GM18505 (cell line): Measurements from ENCODE around the gene FAM120A.

Source experiments
- ATAC-seq: cut with Tn5 transposase; IDR thresholded peaks from one replicate; pipeline ENCODE4 v1.9.1; 2021; ENCODE audit not compliant: unreplicated experiment
- POLR2A ChIP-seq: IDR thresholded peaks from 4 replicates; pipeline ENCODE4 v1.6.1; 2011; ENCODE audit warnings: borderline replicate concordance; ENCODE audit not compliant: insufficient read depth, insufficient read length; ENCODE audit errors: extremely low read depth

The FAM120A gene

DNA sequence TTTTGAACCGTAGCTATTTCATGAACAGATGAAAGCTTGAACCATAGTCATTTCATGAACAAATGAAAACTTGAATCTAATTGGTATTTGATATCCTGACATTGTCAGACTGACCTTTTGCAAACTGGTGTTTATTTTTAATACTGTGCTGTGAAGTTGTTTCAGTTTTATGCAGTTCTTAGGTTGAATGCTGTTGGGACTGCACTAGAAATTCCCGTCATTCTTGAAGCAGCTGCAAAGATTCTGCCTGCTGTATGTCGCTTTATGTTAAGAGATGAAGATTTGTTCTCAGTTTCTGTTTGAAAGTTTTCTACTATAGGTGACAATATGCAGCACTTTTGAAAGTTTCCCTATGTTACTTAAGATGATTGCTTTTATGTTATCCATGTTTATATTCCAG lies 24.4 kb downstream of the FAM120A start:
- no peak for ATAC-seq

GRCh38 chr9:93476924-93477323 lies 25.4 kb downstream of the FAM120A start:
- no peak for TF ChIP-seq POLR2A
- no peak for ATAC-seq

More for the DNA sequence above, 24.4 kb downstream of the FAM120A start:
- no peak for TF ChIP-seq POLR2A

DNA sequence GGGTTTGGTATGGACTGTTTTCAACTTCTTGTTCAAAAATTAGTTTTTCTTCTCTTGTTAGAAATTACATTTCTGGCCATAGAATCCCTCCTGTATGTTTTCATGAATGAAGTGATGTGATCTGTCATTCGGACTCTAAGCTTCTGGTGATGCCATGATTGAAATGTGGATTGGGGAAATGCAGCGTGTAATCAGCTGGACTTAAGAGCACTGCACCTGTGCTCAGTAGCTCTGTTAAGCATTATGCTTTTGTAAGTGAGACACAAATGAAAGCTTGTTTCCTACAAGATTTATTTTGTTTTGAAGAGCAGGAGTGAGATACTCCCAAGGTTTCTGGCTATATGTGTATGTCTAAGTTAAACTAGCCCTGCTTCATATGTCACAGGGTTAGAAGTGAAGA lies 25.9 kb downstream of the FAM120A start:
- ATAC-seq: no peak
- no peak for TF ChIP-seq POLR2A

DNA sequence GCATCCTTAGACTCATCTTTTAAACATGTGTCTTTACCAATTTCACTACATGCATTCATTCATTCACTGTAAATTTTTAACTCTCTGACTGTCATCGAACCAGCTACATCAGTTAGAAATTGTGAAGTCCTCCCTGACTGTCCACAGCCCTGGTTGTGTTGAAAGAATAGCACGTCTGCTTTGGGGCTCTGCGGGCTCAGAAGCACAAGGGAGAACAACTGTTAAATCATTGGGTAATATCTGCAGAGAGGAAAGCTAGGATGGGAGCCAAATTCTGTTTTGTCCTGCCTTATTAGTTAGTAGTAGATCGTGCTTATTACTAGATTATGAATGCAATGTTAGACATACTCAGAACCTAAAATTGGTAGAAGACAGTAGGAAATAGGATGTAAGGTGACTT lies 28.2 kb downstream of the FAM120A start:
- TF ChIP-seq POLR2A: no peak
- no peak for ATAC-seq

GRCh38 chr9:93480262-93480661 lies 28.8 kb downstream of the FAM120A start:
- TF ChIP-seq POLR2A: no peak
- no peak for ATAC-seq

DNA sequence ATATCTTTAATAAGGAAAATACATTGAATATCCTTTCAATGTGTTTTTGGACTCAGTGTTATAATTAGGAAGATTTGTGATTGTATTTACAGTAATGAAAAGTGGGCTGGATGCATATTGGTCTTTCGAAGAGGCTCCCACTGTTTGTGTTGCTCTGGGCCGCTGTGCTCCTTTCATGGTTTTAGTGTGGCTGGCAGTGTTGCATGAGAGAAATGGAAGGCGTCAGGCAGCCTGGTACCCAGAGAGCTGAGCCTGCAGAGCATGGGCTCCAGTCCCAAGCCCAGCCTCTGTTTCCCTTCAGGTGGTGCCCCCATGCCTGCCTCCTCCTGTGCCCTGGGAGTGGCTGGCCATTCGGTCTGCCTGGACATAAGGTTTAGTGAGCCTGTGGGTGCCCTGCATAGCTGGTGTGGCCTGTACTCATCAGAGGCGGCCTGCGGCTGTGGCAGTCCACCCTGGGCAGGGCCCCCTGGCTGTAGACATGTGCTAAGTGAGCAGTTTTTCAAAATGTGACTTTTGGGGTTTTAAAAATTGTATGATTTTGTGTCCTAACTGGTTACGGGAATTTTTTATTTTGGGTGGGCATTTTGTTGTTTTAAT lies 29.3 kb downstream of the FAM120A start:
- no peak for ATAC-seq
- TF ChIP-seq POLR2A: no peak

GRCh38 chr9:93483497-93483896 lies 32.0 kb downstream of the FAM120A start:
- no peak for ATAC-seq
- no peak for TF ChIP-seq POLR2A

- no peak for TF ChIP-seq POLR2A
- ATAC-seq: no peak
Observed at GRCh38 chr9:93486268-93486667, 34.8 kb downstream of the FAM120A start.

- ATAC-seq: no peak
- no peak for TF ChIP-seq POLR2A
Observed at GRCh38 chr9:93488244-93488643, 36.8 kb downstream of the FAM120A start.

GRCh38 chr9:93491593-93492232 lies 40.2 kb downstream of the FAM120A start:
- TF ChIP-seq POLR2A: no peak
- ATAC-seq: no peak

- ATAC-seq: no peak
Observed at GRCh38 chr9:93492327-93492726, 40.8 kb downstream of the FAM120A start.

DNA sequence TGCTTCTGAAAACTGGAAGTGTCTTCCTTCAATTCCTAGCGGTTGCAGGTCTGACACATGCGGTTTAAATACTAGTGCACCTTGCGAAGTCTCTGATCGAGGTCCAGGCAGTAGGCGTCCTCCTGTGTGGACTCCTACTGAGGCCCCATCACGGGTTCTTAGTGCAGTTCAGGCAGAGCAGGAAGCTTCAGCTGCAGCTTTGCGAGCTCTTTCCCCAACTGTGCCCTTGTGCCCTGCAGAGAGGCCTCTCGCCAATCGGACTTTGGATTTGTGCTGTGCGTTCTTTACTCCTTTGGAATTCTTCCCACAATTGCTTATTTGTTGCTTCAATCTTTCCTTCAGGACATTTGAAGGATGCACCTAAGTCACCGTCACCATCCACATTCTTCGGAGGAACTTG lies 42.5 kb downstream of the FAM120A start:
- TF ChIP-seq POLR2A: no peak
- ATAC-seq: no peak

More at GRCh38 chr9:93492327-93492726, 40.8 kb downstream of the FAM120A start:
- no peak for TF ChIP-seq POLR2A

DNA sequence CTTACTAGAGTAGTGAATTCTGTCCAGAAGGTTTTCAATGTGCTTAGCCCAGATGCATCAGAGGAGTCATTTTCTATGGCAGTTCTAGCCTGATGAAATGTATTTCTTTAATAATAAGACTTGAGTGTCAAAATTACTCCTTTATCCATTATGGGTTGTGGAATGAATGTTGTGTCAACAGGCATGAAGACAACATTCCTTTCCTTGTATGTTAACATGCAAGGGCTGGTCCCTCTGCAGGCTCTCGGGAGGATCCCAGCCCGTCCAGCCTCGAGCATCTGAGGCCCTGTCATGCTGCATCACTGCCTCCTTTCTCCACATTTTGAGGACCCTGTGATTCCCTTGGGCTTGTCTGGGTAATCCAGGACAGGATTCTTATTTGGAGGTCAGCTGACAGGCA lies 44.8 kb downstream of the FAM120A start:
- ATAC-seq: no peak
- TF ChIP-seq POLR2A: no peak

DNA sequence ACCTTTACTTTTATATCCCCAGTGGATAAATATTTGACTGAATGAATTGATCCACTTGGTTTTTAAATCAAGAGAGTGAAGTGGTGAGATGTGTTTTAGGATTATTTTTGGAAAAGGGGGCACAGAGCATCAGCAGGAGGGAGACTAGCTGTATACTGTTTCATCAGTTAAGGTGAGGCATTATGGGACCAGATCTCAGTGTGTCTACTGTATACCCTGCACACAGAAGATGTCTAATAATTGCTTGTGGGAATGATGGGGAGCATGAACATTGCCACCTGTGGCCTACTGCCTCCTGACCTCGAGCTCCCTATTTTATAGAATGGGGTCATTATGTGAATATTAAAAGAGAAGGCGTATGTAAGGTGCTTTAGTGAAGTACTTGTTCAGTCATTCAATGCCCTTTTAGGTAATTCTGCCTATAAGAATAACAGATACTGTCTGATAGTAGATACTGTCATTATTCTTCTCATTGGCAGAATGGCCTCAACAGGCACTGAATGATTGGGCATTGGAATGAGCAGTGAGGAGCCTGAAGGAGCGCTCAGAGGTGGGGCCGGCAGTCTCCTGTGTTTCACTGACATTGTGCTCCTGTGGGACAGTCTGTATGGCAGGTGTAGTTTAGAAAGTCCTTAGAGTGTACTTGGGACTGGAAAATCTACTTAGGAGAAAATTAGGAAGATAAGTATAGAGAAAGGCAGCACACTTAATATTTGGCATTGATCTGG lies 49.2 kb downstream of the FAM120A start:
- no peak for ATAC-seq
- no peak for TF ChIP-seq POLR2A
